Effector CD8-positive, alpha-beta T cell (primary cell): ENCODE data around the gene DKK3.

Source experiments
- DNase-seq: peaks from one replicate; lab custom pipeline; 2025; lab: John Stamatoyannopoulos, UW

DKK3 gene

GRCh38 chr11:11981840-11982239 is 26.6 kb downstream of the DKK3 start:
- DNase-seq, result no peak

- DNase-seq, result no peak
Measured at GRCh38 chr11:11981364-11981763, 27.1 kb downstream of the DKK3 start.

GRCh38 chr11:11980841-11981308 is 27.6 kb downstream of the DKK3 start:
- no peak for DNase-seq

- DNase-seq, result no peak
Measured at GRCh38 chr11:11980200-11980599, 28.2 kb downstream of the DKK3 start.

GRCh38 chr11:11979488-11980117 is 28.8 kb downstream of the DKK3 start:
- no peak for DNase-seq

GRCh38 chr11:11978792-11979487 is 29.5 kb downstream of the DKK3 start:
- no peak for DNase-seq

GRCh38 chr11:11978098-11978637 is 30.3 kb downstream of the DKK3 start:
- DNase-seq, result no peak

GRCh38 chr11:11977206-11977938 is 31.1 kb downstream of the DKK3 start:
- DNase-seq, result no peak

- no peak for DNase-seq
Measured at GRCh38 chr11:11976481-11977127, 31.8 kb downstream of the DKK3 start.

GRCh38 chr11:11975201-11976092 is 33.0 kb downstream of the DKK3 start:
- DNase-seq, result no peak

GRCh38 chr11:11973866-11974265 is 34.6 kb downstream of the DKK3 start:
- DNase-seq, result no peak

GRCh38 chr11:11973361-11973800 is 35.0 kb downstream of the DKK3 start:
- DNase-seq, result no peak

GRCh38 chr11:11972730-11973341 is 35.6 kb downstream of the DKK3 start:
- no peak for DNase-seq

GRCh38 chr11:11971906-11972547 is 36.4 kb downstream of the DKK3 start:
- no peak for DNase-seq

GRCh38 chr11:11970556-11970955 is 37.9 kb downstream of the DKK3 start:
- no peak for DNase-seq

- no peak for DNase-seq
Measured at GRCh38 chr11:11969380-11970215, 38.8 kb downstream of the DKK3 start.

GRCh38 chr11:11968511-11969280 is 39.7 kb downstream of the DKK3 start:
- DNase-seq, result no peak
